ENCODE data around the gene SH3RF3.

The SH3RF3 gene

GRCh38 chr2:109317471-109318095 lies 188.6 kb downstream of the SH3RF3 start:
- H3K4me3 ChIP-seq (ENCODE audit: low read depth, low read length) = no peak overlapping the region
- TF ChIP-seq CTCF (IDR thresholded peaks at IDR 0.05; ENCODE audit: low read depth, low read length) (no peak), MAX (IDR thresholded peaks at IDR 0.05; ENCODE audit: low read depth, low read length) (no peak), MYC (IDR thresholded peaks at IDR 0.05; ENCODE audit: low read depth, low read length) (no peak), POLR2A (IDR thresholded peaks at IDR 0.05; ENCODE audit: extremely low read depth, insufficient read length) (no peak)
- no peak for DNase-seq (ENCODE audit: low read depth)

GRCh38 chr2:109318150-109318948 lies 189.3 kb downstream of the SH3RF3 start:
- no peak overlapping the region for H3K4me3 ChIP-seq (ENCODE audit: low read depth, low read length)
- DNase-seq (ENCODE audit: low read depth) = no peak
- TF ChIP-seq MAX (IDR thresholded peaks at IDR 0.05; ENCODE audit: low read depth, low read length) (no peak), POLR2A (IDR thresholded peaks at IDR 0.05; ENCODE audit: extremely low read depth, insufficient read length) (no peak)

GRCh38 chr2:109318949-109319342 lies 189.9 kb downstream of the SH3RF3 start:
- TF ChIP-seq MAX (IDR thresholded peaks at IDR 0.05; ENCODE audit: low read depth, low read length) (no peak), POLR2A (IDR thresholded peaks at IDR 0.05; ENCODE audit: extremely low read depth, insufficient read length) (no peak), MYC (IDR thresholded peaks at IDR 0.05; ENCODE audit: low read depth, low read length) (no peak), CTCF (IDR thresholded peaks at IDR 0.05; ENCODE audit: low read depth, low read length) (no peak)
- no peak for DNase-seq (ENCODE audit: low read depth)
- H3K4me3 ChIP-seq (ENCODE audit: low read depth, low read length) = no peak overlapping the region

GRCh38 chr2:109320195-109320922 lies 191.4 kb downstream of the SH3RF3 start:
- TF ChIP-seq MAX (IDR thresholded peaks at IDR 0.05; ENCODE audit: low read depth, low read length) = no peak
- TF ChIP-seq POLR2A (IDR thresholded peaks at IDR 0.05; ENCODE audit: extremely low read depth, insufficient read length) = no peak
- TF ChIP-seq CTCF (IDR thresholded peaks at IDR 0.05; ENCODE audit: low read depth, low read length) = no peak
- TF ChIP-seq MYC (IDR thresholded peaks at IDR 0.05; ENCODE audit: low read depth, low read length) = no peak
- no peak for DNase-seq (ENCODE audit: low read depth)
- H3K4me3 ChIP-seq (ENCODE audit: low read depth, low read length) = no peak overlapping the region

- no peak for DNase-seq (ENCODE audit: low read depth)
- no peak overlapping the region for H3K4me3 ChIP-seq (ENCODE audit: low read depth, low read length)
- TF ChIP-seq POLR2A (IDR thresholded peaks at IDR 0.05; ENCODE audit: extremely low read depth, insufficient read length) (no peak), MYC (IDR thresholded peaks at IDR 0.05; ENCODE audit: low read depth, low read length) (no peak), CTCF (IDR thresholded peaks at IDR 0.05; ENCODE audit: low read depth, low read length) (no peak), MAX (IDR thresholded peaks at IDR 0.05; ENCODE audit: low read depth, low read length) (no peak)
These were observed 192.6 kb downstream of the SH3RF3 start for GRCh38 chr2:109321570-109321969.

All from NB4 (cell line).